NCI-H345 (cell line): ENCODE results near the gene SFN.
"Not testable (repeated sequence)": the region's sequence is repeated elsewhere in the genome, so short reads cannot be mapped to it uniquely, and the experiment has no call there.

ENCODE experiments used
- DNase-seq: peaks from one replicate; lab custom pipeline; 2025; lab: John Stamatoyannopoulos, UW

SFN gene

GRCh38 chr1:26873097-26873496 lies 10.1 kb downstream of the SFN start:
- DNase-seq = not testable (repeated sequence)

GRCh38 chr1:26874896-26875295 lies 11.9 kb downstream of the SFN start:
- DNase-seq = no peak

- no peak for DNase-seq
Measured at GRCh38 chr1:26877326-26877725, 14.4 kb downstream of the SFN start.

- DNase-seq = no peak
Measured at GRCh38 chr1:26879793-26880192, 16.8 kb downstream of the SFN start.

GRCh38 chr1:26881611-26882010 lies 18.7 kb downstream of the SFN start:
- DNase-seq = not testable (repeated sequence)

GRCh38 chr1:26882696-26883463 lies 19.9 kb downstream of the SFN start:
- DNase-seq = no peak

GRCh38 chr1:26887125-26887524 lies 24.2 kb downstream of the SFN start:
- no peak for DNase-seq

- DNase-seq = no peak
Measured at GRCh38 chr1:26888231-26888630, 25.3 kb downstream of the SFN start.

- peak; percentile 81 for DNase-seq
Measured at GRCh38 chr1:26889551-26890466, 26.9 kb downstream of the SFN start, which contains the start of gene GPN2. Gene GPN2 (minus strand): TSS chr1:26890283. CDS start chr1:26890096, 187 bp downstream.

- DNase-seq = no peak
Measured at GRCh38 chr1:26890467-26890796, 27.5 kb downstream of the SFN start.

GRCh38 chr1:26894263-26894662 lies 31.3 kb downstream of the SFN start:
- no peak for DNase-seq

- no peak for DNase-seq
Measured at GRCh38 chr1:26897351-26897750, 34.4 kb downstream of the SFN start.

GRCh38 chr1:26900001-26900814 lies 37.3 kb downstream of the SFN start, which contains the start of gene GPATCH3:
Gene GPATCH3 (minus strand): TSS chr1:26900467. CDS start chr1:26900442, 25 bp downstream.
- peak; percentile 95 for DNase-seq

GRCh38 chr1:26900815-26901511 lies 38.0 kb downstream of the SFN start:
- no peak for DNase-seq

- DNase-seq = no peak
Measured at GRCh38 chr1:26907071-26907917, 44.3 kb downstream of the SFN start.

GRCh38 chr1:26909951-26910342 lies 47.0 kb downstream of the SFN start:
- DNase-seq = no peak

- DNase-seq = no peak
Measured at GRCh38 chr1:26910343-26911160, 47.6 kb downstream of the SFN start.

GRCh38 chr1:26911399-26912146 lies 48.6 kb downstream of the SFN start:
- no peak for DNase-seq

GRCh38 chr1:26912147-26912490 lies 49.2 kb downstream of the SFN start:
- DNase-seq = no peak
